Measurements from ENCODE around the gene SERPINB2.
"Not testable (repeated sequence)": the region's sequence is repeated elsewhere in the genome, so short reads cannot be mapped to it uniquely, and the experiment has no call there.

Gene SERPINB2

GRCh38 chr18:63889626-63890025, 2.1 kb downstream of the SERPINB2 start:
- DNase-seq, result no peak

- no peak for DNase-seq
Observed at GRCh38 chr18:63890237-63890949, 2.9 kb downstream of the SERPINB2 start.

- no peak for DNase-seq
Observed at GRCh38 chr18:63890950-63891304, 3.4 kb downstream of the SERPINB2 start.

GRCh38 chr18:63892566-63892965, 5.1 kb downstream of the SERPINB2 start:
- DNase-seq, result no peak

GRCh38 chr18:63894106-63894772, 6.7 kb downstream of the SERPINB2 start:
- no peak for DNase-seq

GRCh38 chr18:63895190-63895589, 7.7 kb downstream of the SERPINB2 start:
- no peak for DNase-seq

GRCh38 chr18:63897072-63897471, 9.6 kb downstream of the SERPINB2 start:
- no peak for DNase-seq

GRCh38 chr18:63899206-63899605, 11.7 kb downstream of the SERPINB2 start:
- no peak for DNase-seq

GRCh38 chr18:63903851-63904570, 16.5 kb downstream of the SERPINB2 start:
- no peak for DNase-seq

GRCh38 chr18:63904694-63905093, 17.2 kb downstream of the SERPINB2 start:
- DNase-seq, result no peak

- no peak for DNase-seq
Observed at GRCh38 chr18:63905361-63905760, 17.9 kb downstream of the SERPINB2 start.

- no peak for DNase-seq
Observed at GRCh38 chr18:63906056-63906455, 18.6 kb downstream of the SERPINB2 start.

- no peak for DNase-seq
Observed at GRCh38 chr18:63907664-63908063, 20.2 kb downstream of the SERPINB2 start, which contains the start of gene SERPINB10. Gene SERPINB10, plus strand, starts transcription at chr18:63907958. Its CDS starts 7,553 bp downstream, at chr18:63915511.

GRCh38 chr18:63908858-63909257, 21.4 kb downstream of the SERPINB2 start:
- no peak for DNase-seq

GRCh38 chr18:63909870-63910269, 22.4 kb downstream of the SERPINB2 start:
- DNase-seq, result no peak

GRCh38 chr18:63917817-63918216, 30.3 kb downstream of the SERPINB2 start:
- DNase-seq, result no peak

GRCh38 chr18:63922049-63922448, 34.5 kb downstream of the SERPINB2 start:
- no peak for DNase-seq

GRCh38 chr18:63924551-63924950, 37.0 kb downstream of the SERPINB2 start:
- no peak for DNase-seq

- no peak for DNase-seq
Observed at GRCh38 chr18:63928331-63928730, 40.8 kb downstream of the SERPINB2 start.

GRCh38 chr18:63929369-63929768, 41.9 kb downstream of the SERPINB2 start:
- not testable (repeated sequence) for DNase-seq

- no peak for DNase-seq
Observed at GRCh38 chr18:63930773-63931354, 43.4 kb downstream of the SERPINB2 start.

GRCh38 chr18:63936156-63936931, 48.8 kb downstream of the SERPINB2 start:
- DNase-seq, result peak; percentile 37

- no peak for DNase-seq
Observed at GRCh38 chr18:63936932-63937393, 49.5 kb downstream of the SERPINB2 start.

Measured in activated naive CD4-positive, alpha-beta T cell treated with anti-CD3 and anti-CD28 coated beads, Interleukin-2, amount 50 U/mL, for 16 hours (primary cell).